Vagina (tissue), 2 donors: ENCODE data around the gene PCGF2.

Experiments used
- CTCF ChIP-seq, 3 experiments: fragments of 450-650 bp in 2 of 3; fragments of 200-600 bp in 1 of 3; sonication (generic) in 1 of 3; IDR thresholded peaks; one replicate each; pipeline ENCODE4 v1.5.1; 2017 to 2019; ENCODE audit warnings: antibody characterized with exemption in 3 of 3, mild to moderate bottlenecking in 2 of 3, moderate library complexity in 2 of 3
- POLR2A ChIP-seq, 2 donors: fragments of 450-650 bp; IDR thresholded peaks; one replicate each; pipeline ENCODE4 v1.6.1; 2017; ENCODE audit warnings: antibody characterized with exemption in 2 of 2, mild to moderate bottlenecking in 2 of 2, moderate library complexity in 2 of 2
- POLR2AphosphoS5 ChIP-seq, 2 donors: sonication (generic); formaldehyde crosslinking; IDR thresholded peaks; one replicate each; pipeline ENCODE4 v1.9.0; 2017; ENCODE audit warnings: antibody characterized with exemption in 2 of 2, mild to moderate bottlenecking in 2 of 2, low read depth in 1 of 2; ENCODE audit not compliant: insufficient read depth in 1 of 2

- TF ChIP-seq POLR2A (IDR thresholded peaks at IDR 0.05): no peak
- no peak for TF ChIP-seq CTCF (IDR thresholded peaks at IDR 0.05)
- no peak for TF ChIP-seq POLR2AphosphoS5 (IDR thresholded peaks at IDR 0.05; ENCODE audit: insufficient read depth in 1 of 2, low read depth in 1 of 2)
Observed at GRCh38 chr17:38748892-38749222, 721 bp upstream of the PCGF2 start.
